AG04450 (cell line): Measurements from ENCODE around the gene E2F8. TPM values are rescaled to one million over a fixed set of nuclear protein-coding genes. Genes with fewer than 3 reads are reported as not detected.

Experiments used
- CTCF ChIA-PET: fragments of 300-600, 350-600 bp; formaldehyde crosslinking; extraction: SDS; loops from one replicate; lab custom pipeline; 2022; ENCODE audit warnings: antibody characterized with exemption, inconsistent platforms; lab: Charles Lee
- POLR2A ChIA-PET: fragments of 350-600 bp; formaldehyde crosslinking; extraction: SDS; loops from one replicate; lab custom pipeline; 2021; ENCODE audit warnings: antibody characterized with exemption, inconsistent platforms; lab: Yijun Ruan, JAX
- DNase-seq: peaks from one replicate; pipeline ENCODE4 v3.0.0-alpha.2; 2011; ENCODE audit warnings: low read depth, low spot score
- H3K27ac ChIP-seq: one replicate; pipeline ENCODE4 v1.5.1; 2012; ENCODE audit warnings: low read depth, low read length, control low read depth
- H3K27me3 ChIP-seq: one replicate; pipeline ENCODE4 v1.6.0; 2012; ENCODE audit warnings: low read length; ENCODE audit not compliant: control insufficient read depth, insufficient read depth
- H3K4me3 ChIP-seq: 2 replicates; pipeline ENCODE4 v1.5.1; 2011; ENCODE audit warnings: mild to moderate bottlenecking, low read depth, low read length, control low read depth
- H3K9me3 ChIP-seq: 2 replicates; pipeline ENCODE4 v1.5.1; 2012; ENCODE audit warnings: low read length; ENCODE audit not compliant: control insufficient read depth, insufficient read depth
- CTCF ChIP-seq: IDR thresholded peaks from 2 replicates; pipeline ENCODE4 v1.5.1; 2011; ENCODE audit warnings: low read depth, low read length, control low read depth, inconsistent platforms
- polyA plus RNA-seq: library from polyadenylated mRNA; depleted of rRNA; stranded (reverse); fragments of >200 nt; gene quantifications from 2 replicates; pipeline ENCODE4 v1.2.3, GENCODE V29; 2011; rRNA removed

The E2F8 gene
- polyA plus RNA-seq, 1 experiment: 0.98 TPM

GRCh38 chr11:19183646-19184045, 57.1 kb downstream of the E2F8 start:
- H3K27ac ChIP-seq: no peak overlapping the region
- no peak for DNase-seq
- ChIA-PET POLR2A (no interaction called here), CTCF (no interaction called here)
- H3K9me3 ChIP-seq: no peaks in the 10 kb centered on the region
- H3K4me3 ChIP-seq: no peak overlapping the region
- no peak for TF ChIP-seq CTCF
- H3K27me3 ChIP-seq: peaks cover 4% of the 10 kb centered on the region

- TF ChIP-seq CTCF: no peak
- no peak overlapping the region for H3K4me3 ChIP-seq
- ChIA-PET POLR2A (no interaction called here), CTCF (no interaction called here)
- H3K27me3 ChIP-seq: no peaks in the 10 kb centered on the region
- no peak for DNase-seq
- no peaks in the 10 kb centered on the region for H3K9me3 ChIP-seq
- H3K27ac ChIP-seq: no peak overlapping the region
These were observed 59.0 kb downstream of the E2F8 start for GRCh38 chr11:19181531-19182261.

GRCh38 chr11:19176629-19177186, 64.0 kb downstream of the E2F8 start:
- H3K27ac ChIP-seq: no peak overlapping the region
- H3K9me3 ChIP-seq: no peaks in the 10 kb centered on the region
- no peak for DNase-seq
- no peak overlapping the region for H3K4me3 ChIP-seq
- no peak for TF ChIP-seq CTCF
- no peaks in the 10 kb centered on the region for H3K27me3 ChIP-seq
- ChIA-PET POLR2A (no interaction called here), CTCF (interaction anchor here (1.0 kb wide), 1 partner anchor 100 kb away, joined by 3 read pairs; no protein-coding TSS in a partner anchor)

Other genes starting within 250 kb of the E2F8 start
- not detected in 2 replicates for gene MRGPRX2, start 180.2 kb downstream of the E2F8 start, polyA plus RNA-seq
- 10.5 and 15.4 TPM in 2 replicates for gene ZDHHC13, start 123.8 kb downstream of the E2F8 start, polyA plus RNA-seq
- gene CSRP3, start 39.0 kb downstream of the E2F8 start, polyA plus RNA-seq: not detected in 2 replicates